NCI-H524 treated with DMSO at 0.1 percent for 48 hours (cell line): ENCODE data around the gene ITGAV.
"Not testable (repeated sequence)": the region's sequence is repeated elsewhere in the genome, so short reads cannot be mapped to it uniquely, and the experiment has no call there.

Source experiments
- DNase-seq: peaks from one replicate; lab custom pipeline; 2025; lab: John Stamatoyannopoulos, UW

ITGAV gene

GRCh38 chr2:186589612-186590349, at the start of gene ITGAV:
TSS of gene ITGAV (plus strand) at chr2:186590056. CDS start at chr2:186590339, 283 bp downstream.
- peak; percentile 24 for DNase-seq

- no peak for DNase-seq
Measured at GRCh38 chr2:186540941-186541340, 48.9 kb upstream of the ITGAV start.

GRCh38 chr2:186542002-186542401, 47.9 kb upstream of the ITGAV start:
- no peak for DNase-seq

GRCh38 chr2:186543561-186544131, 46.2 kb upstream of the ITGAV start:
- DNase-seq: no peak

GRCh38 chr2:186544255-186544675, 45.6 kb upstream of the ITGAV start:
- no peak for DNase-seq

GRCh38 chr2:186546846-186547245, 43.0 kb upstream of the ITGAV start:
- DNase-seq: no peak

GRCh38 chr2:186551323-186552050, 38.4 kb upstream of the ITGAV start:
- DNase-seq: no peak

- no peak for DNase-seq
Measured at GRCh38 chr2:186554429-186554828, 35.4 kb upstream of the ITGAV start.

- no peak for DNase-seq
Measured at GRCh38 chr2:186554850-186555671, 34.8 kb upstream of the ITGAV start.

GRCh38 chr2:186558512-186559276, 31.2 kb upstream of the ITGAV start:
- no peak for DNase-seq

GRCh38 chr2:186559370-186559769, 30.5 kb upstream of the ITGAV start:
- no peak for DNase-seq

- no peak for DNase-seq
Measured at GRCh38 chr2:186559848-186560247, 30.0 kb upstream of the ITGAV start.

- no peak for DNase-seq
Measured at GRCh38 chr2:186560254-186560653, 29.6 kb upstream of the ITGAV start.

- no peak for DNase-seq
Measured at GRCh38 chr2:186561467-186562208, 28.2 kb upstream of the ITGAV start.

- no peak for DNase-seq
Measured at GRCh38 chr2:186562209-186562578, 27.7 kb upstream of the ITGAV start.

GRCh38 chr2:186568600-186568999, 21.3 kb upstream of the ITGAV start:
- DNase-seq: not testable (repeated sequence)

- not testable (repeated sequence) for DNase-seq
Measured at GRCh38 chr2:186569127-186569526, 20.7 kb upstream of the ITGAV start.

GRCh38 chr2:186569897-186570296, 20.0 kb upstream of the ITGAV start:
- DNase-seq: no peak

- no peak for DNase-seq
Measured at GRCh38 chr2:186570604-186571003, 19.3 kb upstream of the ITGAV start.

GRCh38 chr2:186572705-186573104, 17.2 kb upstream of the ITGAV start:
- no peak for DNase-seq

- DNase-seq: no peak
Measured at GRCh38 chr2:186573531-186573930, 16.3 kb upstream of the ITGAV start.
